ENCODE data around the gene RBFA.
"Not testable (repeated sequence)": the region's sequence is repeated elsewhere in the genome, so short reads cannot be mapped to it uniquely, and the experiment has no call there.

The RBFA gene, protein sequence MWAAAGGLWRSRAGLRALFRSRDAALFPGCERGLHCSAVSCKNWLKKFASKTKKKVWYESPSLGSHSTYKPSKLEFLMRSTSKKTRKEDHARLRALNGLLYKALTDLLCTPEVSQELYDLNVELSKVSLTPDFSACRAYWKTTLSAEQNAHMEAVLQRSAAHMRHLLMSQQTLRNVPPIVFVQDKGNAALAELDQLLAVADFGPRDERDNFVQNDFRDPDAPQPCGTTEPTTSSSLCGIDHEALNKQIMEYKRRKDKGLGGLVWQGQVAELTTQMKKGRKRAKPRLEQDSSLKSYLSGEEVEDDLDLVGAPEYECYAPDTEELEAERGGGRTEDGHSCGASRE

DNA sequence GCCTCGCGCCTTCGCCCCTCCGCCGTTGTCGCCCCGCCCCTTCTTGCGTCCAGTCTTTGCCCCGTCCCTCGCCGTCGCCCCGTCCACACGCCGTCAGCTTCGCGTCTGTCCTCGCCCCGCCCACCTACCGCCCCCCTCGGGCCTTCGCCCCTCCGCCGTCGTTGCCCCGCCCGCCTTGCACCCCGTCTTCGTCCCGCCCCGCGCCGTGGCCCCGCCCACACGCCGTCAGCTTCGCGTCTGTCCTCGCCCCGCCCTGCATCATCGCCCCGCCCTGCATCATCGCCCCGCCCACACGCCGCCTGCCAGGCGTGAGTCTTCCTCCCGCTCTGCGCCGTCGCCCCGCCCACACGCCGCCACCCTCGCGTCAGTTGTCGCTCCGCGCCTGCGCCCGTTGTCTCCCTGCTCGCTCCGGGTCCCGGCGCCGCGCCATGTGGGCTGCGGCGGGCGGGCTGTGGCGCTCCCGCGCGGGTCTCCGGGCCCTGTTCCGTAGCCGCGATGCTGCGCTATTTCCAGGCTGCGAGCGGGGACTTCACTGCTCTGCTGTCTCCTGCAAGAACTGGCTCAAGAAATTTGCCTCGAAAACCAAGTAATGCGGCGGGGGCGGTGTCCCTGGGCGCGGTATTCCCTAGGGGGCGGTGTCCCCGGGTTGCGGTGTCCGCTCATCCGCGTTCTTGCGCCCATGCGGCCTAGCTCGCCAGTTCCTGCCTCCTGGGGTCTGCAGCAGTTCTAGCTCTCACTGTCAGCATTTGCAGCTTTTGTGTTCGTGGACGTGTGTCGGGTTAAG, at the start of gene RBFA:
RBFA (plus strand) TSS at position 367 of the 784 bp plus-strand sequence; CDS start at position 429, 62 bp downstream.
- DNase-seq: peak; percentile 98 to 99

DNA sequence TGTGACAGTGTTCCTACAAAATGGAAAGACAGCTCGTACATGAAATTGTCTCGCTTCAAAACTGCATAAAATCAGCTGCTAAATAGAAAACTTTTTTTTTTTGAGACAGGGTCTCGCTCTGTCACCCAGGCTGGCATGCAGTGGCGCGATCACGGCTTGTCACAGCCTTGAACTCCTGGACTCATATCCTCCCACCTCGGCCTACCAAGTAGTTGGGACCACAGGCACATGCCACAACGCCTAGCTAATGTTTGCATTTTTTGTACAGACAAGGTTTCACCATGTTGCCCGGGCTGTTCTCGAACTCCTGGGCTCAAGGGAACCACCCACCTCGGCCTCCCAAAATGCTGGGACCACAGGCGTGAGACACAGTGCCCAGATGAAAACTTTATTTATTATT, 49.1 kb upstream of the RBFA start:
- no peak for DNase-seq

GRCh38 chr18:79986726-79987125, 47.5 kb upstream of the RBFA start:
- DNase-seq: no peak

- no peak for DNase-seq
Measured at GRCh38 chr18:79987566-79987965, 46.7 kb upstream of the RBFA start.

DNA sequence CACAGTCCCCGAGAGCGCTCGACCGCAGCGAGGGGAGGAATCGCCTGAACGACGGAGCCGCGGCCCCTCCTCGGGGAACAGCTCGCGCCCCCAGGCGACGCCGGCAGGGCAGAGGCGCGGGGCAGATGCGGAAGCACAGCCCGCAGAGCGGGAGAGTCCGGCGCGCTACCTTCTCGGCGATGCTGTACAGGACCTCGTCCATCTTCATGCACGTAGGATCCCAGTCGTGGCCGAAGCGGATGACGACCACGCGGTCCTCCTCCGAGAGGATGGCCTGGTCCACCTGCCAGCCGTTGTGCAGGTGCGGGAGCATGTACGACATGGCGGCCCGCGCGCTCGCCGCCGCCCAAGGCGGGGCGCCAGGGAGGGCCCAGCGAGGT, 46.2 kb upstream of the RBFA start:
- DNase-seq: peak; percentile 58 to 65

DNA sequence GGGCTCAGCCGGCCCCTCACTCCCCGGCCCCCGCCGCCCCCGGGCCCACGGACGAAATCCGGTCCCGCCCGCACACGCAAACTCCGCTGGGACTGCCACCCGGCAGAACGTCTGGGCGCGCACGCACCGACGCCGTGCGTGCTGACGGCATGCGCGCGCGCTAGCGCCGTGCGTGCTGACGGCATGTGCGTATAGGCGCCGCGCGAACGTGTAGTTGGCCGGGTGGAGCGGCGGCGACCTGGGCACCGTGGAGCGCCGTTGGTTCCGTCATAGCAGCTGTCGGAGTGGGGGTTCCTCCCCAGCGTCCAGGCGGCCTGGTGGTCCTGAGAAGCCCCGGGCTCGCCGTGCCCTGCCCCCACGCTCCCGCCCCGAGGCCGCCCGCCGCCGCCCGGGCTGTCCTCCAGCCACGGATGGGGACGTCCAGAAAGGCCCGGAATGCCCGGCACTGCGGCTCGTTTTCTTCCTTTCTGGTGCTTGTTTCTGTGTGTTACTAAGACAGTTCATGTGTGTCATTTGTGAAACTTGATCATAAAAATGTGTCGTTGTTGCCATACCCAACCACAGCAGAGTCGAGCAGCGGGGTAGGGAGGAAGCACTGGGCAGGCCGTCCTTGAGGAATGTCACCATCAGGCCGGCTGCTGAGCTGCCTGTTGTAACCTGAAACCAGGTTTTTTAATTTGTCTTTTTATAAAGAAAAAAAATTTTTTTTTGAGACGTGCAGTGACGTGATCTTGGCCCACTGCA, 45.6 kb upstream of the RBFA start, which contains the start of gene TXNL4A:
TXNL4A (minus strand) TSS at position 113 of the 744 bp plus-strand sequence. CDS start 171 bp downstream, outside the sequence.
- DNase-seq: peak; percentile 83 to 85

GRCh38 chr18:79989195-79989497, 45.1 kb upstream of the RBFA start:
- no peak for DNase-seq

- no peak for DNase-seq
Measured at GRCh38 chr18:79991494-79991893, 42.7 kb upstream of the RBFA start.

GRCh38 chr18:79999701-80000100, 34.5 kb upstream of the RBFA start:
- not testable (repeated sequence) for DNase-seq

DNA sequence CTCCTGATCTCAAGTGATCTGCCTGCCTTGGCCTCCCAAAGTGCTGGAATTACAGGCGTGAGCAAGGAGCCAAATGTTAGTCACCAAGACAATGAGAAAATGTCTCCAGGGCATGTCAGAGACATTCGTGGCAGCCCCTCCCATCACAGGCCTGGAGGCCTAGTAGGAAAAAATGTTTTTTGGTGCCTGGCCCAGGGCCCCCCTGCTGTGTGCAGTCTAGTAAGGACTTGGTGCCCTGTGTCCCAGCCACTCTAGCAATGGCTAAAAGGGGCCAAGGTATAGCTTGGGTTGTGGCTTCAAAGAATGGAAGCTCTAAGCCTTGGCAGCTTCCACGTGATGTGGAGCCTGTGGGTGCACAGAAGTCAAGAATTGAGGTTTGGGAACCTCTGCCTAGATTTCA, 33.4 kb upstream of the RBFA start:
- no peak for DNase-seq

DNA sequence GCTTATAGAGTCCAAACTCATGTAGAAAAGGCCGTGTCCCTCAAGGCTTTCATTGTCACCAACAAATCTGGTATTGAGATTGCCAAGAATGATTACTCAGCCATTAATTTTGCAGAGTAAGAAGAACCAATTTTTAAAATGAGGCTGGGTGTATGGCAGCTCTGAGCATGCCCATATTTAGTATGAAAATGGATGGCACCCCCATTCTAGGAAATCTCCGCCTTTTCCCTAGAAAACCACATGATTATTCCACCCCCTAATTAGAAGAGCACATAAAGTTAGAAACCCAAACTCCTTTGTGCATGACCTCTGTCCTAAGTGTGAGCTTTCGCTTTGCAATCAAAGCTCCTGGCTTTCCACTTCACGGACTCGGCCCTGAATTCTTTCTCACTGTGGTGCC, 31.8 kb upstream of the RBFA start:
- no peak for DNase-seq

DNA sequence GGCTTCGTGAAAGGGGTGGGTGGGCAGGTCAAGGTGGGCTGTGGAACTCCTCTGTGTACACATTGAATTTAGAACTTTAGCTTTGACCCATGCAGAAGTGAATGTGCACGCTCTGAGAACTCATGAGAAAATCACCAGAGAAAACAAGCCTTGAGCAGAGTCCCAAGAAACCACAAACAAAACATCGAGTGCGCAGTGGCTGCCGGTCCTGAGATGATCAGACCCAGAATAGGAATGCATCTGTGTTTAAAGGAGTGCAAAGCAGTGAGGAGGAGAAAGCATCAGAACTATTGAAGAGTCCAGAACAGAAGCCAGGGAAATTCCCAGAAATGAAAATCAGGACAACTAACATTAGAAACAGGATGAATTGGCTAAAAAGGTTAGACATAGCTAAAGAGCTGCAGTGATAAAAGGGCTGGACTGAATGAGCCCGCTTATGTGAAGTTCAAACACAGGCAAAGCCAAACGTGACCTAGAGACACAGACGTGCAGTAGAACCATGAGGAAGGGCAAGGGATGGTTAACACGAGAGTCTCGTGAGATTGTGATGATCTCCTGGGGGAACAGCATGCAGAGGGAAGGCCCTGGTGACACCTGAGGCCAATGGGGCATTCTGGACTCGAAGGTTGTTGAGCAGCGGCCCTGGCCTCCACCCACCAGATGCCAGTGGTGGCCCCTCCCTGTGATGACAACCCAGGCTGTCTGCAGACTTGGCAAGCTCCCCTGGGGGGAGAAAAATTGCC, 29.5 kb upstream of the RBFA start:
- no peak for DNase-seq

GRCh38 chr18:80006724-80007123, 27.5 kb upstream of the RBFA start:
- DNase-seq: no peak

GRCh38 chr18:80009661-80010550, 24.3 kb upstream of the RBFA start:
- DNase-seq: no peak

- no peak for DNase-seq
Measured at GRCh38 chr18:80010551-80010906, 23.7 kb upstream of the RBFA start.

DNA sequence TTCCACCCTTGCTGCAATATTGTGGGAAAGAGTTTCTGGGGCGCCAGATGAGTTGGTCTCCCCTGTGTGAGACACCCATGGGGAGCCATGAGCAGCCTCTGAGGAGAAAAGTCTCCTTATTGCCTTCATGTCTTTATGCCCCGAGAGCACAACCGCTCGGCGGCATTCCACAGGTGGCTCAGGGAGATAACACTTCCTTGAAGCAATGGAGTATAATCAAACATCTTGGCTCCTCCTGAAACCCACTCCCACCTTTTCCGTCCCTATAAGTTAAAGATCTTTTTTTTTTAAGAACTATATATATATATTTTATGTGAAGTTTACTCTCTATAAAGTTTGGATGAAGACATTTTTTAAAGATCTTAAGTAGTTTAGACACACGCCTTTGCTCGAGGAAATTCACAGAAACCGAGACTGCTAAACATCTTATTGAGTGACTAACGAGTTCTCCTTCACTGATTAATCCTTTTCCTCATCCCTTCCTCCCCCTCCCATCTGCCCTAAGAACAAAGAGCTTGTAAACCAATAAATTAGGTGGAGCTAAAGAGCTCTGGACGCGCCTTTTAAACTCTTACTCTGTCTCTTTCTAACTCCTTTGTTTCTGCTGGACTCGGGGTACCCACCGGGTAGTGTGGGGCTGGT, 22.6 kb upstream of the RBFA start:
- DNase-seq: not testable (repeated sequence)

DNA sequence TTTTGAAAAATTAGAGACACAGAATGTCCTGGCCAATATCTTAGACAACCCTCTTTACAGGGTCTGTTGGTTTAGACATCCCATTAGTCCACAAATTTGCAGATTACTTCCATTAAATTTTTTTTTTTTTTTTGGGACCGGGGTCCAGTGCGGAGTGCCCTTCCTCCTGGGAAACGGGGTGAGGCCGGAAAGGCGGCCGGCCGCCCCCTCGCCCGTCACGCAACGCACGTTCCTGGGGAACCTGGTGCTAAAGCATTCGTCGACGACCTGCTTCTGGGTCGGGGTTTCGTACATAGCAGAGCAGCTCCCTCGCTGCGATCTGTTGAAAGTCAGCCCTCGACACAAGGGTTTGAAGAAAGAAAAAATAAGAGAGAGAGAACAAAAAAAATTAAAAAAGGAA, 21.5 kb upstream of the RBFA start:
- no peak for DNase-seq

DNA sequence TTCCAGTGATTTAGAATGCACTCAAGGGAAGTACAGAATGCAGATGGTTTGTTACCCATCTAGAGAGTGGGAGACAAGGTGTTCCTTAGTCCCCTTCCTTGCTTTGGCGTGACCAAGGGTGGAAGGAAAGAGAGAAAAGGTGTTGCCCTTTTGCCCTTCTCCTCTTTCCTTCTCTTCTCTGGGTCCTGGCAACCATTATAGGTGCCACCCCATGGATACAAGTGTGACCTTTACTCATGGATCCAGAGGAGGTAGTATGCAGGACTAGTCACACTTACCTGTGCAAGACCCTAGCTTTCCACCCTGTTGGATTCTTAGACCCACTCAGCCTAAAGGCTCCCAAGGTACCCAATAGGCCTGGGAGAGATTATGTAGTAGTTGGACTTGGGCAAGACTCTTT, 11.6 kb upstream of the RBFA start:
- peak in 1 of 2 donors; percentile 18 for DNase-seq

DNA sequence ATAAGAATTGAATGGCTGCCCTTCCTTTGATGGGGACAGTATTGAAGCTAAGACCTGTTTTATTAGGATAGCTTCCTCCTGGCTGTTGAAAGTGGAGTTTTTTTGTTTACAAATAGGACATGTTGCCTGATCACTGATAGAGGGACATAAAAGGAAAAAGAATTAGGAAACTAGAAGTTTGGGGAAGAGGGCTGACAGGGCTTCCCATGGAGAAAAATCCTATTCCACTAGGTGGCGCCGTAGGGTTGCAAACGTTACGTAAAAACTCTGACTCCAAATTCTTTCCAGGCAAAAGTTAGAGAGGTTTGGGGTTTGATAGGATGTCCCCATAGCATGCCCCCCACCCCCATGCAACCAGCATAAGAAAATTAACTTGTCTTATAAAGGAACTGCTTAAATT, 11.1 kb upstream of the RBFA start:
- no peak for DNase-seq

DNA sequence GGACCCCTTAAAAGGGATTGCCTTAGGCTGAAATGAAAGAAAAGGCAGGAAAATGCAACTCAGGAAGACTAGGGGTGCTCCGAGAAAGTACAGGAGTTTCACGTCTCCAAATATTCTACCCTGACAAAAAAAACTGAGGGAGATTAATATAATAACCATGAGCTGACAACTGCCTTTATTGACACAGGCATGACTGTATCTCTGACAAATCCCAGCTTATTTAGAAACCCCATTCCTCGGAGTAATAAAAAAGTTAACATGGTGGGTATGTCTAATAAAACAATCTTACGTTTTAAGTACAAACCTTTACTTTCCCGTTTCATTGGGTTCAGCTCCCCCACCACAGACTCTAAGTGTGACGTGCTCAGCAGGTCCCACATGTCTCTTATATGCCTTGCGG, 7.9 kb upstream of the RBFA start:
- no peak for DNase-seq

- not testable (repeated sequence) for DNase-seq
Measured at GRCh38 chr18:80027719-80028118, 6.5 kb upstream of the RBFA start.
